Endodermal cell (in vitro differentiated cells): ENCODE measurements around the gene NPHP4. TPM values are rescaled to one million over a fixed set of nuclear protein-coding genes. Genes with fewer than 3 reads are reported as not detected.
A peak's percentile ranks its signal among the peaks of the same experiment; 100 is the strongest.

ENCODE experiments used
- DNase-seq: peaks from one replicate; pipeline ENCODE4 v3.0.0-alpha.2; 2017
- H3K27ac ChIP-seq: 2 replicates; pipeline ENCODE4 v1.5.1; 2013; ENCODE audit warnings: mild to moderate bottlenecking, low read depth, low read length, moderate library complexity
- H3K27me3 ChIP-seq: 2 replicates; pipeline ENCODE4 v1.6.1; 2013; ENCODE audit warnings: mild to moderate bottlenecking, low read length, moderate library complexity; ENCODE audit not compliant: insufficient read depth, control insufficient read depth, poor library complexity, severe bottlenecking
- H3K36me3 ChIP-seq: 2 replicates; pipeline ENCODE4 v1.7.0; 2013; ENCODE audit warnings: mild to moderate bottlenecking, low read length, moderate library complexity; ENCODE audit not compliant: control insufficient read depth, insufficient read depth
- H3K4me1 ChIP-seq: one replicate; pipeline ENCODE4 v1.7.0; 2013; ENCODE audit warnings: low read length; ENCODE audit not compliant: control insufficient read depth, insufficient read depth
- H3K4me3 ChIP-seq: 2 replicates; pipeline ENCODE4 v1.5.1; 2013; ENCODE audit warnings: mild to moderate bottlenecking, low read length, moderate library complexity
- H3K9ac ChIP-seq: 2 replicates; pipeline ENCODE4 v1.6.1; 2013; ENCODE audit warnings: mild to moderate bottlenecking, low read length, moderate library complexity; ENCODE audit not compliant: poor library complexity, severe bottlenecking; ENCODE audit errors: extremely low read depth
- H3K9me3 ChIP-seq: 2 replicates; pipeline ENCODE4 v1.6.1; 2013; ENCODE audit warnings: mild to moderate bottlenecking, low read length, moderate library complexity; ENCODE audit not compliant: control insufficient read depth
- H3K27ac Mint-ChIP-seq: 2 replicates; pipeline ENCODE4 v1.8.0; 2020; ENCODE audit warnings: mixed read lengths
- H3K27me3 Mint-ChIP-seq: 2 replicates; pipeline ENCODE4 v1.8.0; 2021; ENCODE audit warnings: mild to moderate bottlenecking, mixed read lengths; ENCODE audit not compliant: insufficient read depth
- H3K36me3 Mint-ChIP-seq: 2 replicates; pipeline ENCODE4 v1.8.0; 2020; ENCODE audit warnings: low read depth, mixed read lengths
- H3K4me1 Mint-ChIP-seq: 2 replicates; pipeline ENCODE4 v1.8.0; 2020; ENCODE audit warnings: mixed read lengths
- H3K4me3 Mint-ChIP-seq: 2 replicates; pipeline ENCODE4 v1.8.0; 2020; ENCODE audit warnings: mild to moderate bottlenecking, moderate library complexity, mixed read lengths
- H3K9me3 Mint-ChIP-seq: 2 replicates; pipeline ENCODE4 v1.8.0; 2020; ENCODE audit warnings: mild to moderate bottlenecking, mixed read lengths
- WGBS, 2 experiments: methylation state at CpG; one replicate each; pipeline versions ENCODE4 v1.1.5 to v1.1.7; 2013; ENCODE audit warnings: missing lambda C conversion rate in 2 of 2, mixed read lengths in 1 of 2; ENCODE audit not compliant: insufficient coverage in 1 of 2, insufficient read length in 1 of 2; 5-methylcytosine and 5-hydroxymethylcytosine counted together
- total RNA-seq, 2 donors: library from RNA; stranded (reverse); fragmentation: NEBNext Ultra II Directional in 1 of 2; extraction: Animal tissue kit (Norgen Biotek cat#: 25700) in 1 of 2; gene quantifications; 2 replicates in 1 of 2; 3 replicates in 1 of 2; pipeline ENCODE4 v1.2.1, GENCODE V29; 2021
- TF ChIP-seq, protein P1 (sequence below): fragments of 200-600 bp; sonication (generic); conservative IDR thresholded peaks from 2 replicates; pipeline ENCODE4 v1.5.0; 2021; ENCODE audit warnings: antibody characterized with exemption, mild to moderate bottlenecking

The NPHP4 gene
- total RNA-seq, 2 donors from 2014 or later: 19.1 to 25.4 TPM

DNA sequence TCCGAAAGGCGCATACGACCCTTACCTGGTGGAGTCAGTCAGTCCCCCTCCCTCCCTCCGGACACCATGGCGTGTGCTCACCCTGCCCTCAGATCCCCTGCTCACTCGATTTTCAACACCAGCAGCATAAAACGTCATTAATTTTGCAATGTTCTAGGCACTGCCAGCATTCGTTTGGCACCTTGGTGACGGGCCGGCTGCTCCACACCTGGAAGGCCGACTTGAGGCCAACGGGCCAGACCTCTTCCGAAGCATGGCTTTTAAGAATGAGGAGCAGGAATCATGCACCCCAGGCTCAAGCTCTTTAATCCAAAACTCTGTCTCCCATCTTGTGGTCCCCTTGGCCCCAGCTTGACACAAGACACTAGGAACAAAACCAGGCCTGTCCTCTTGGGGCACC, 33.1 kb downstream of the NPHP4 start:
- no peaks in the 10 kb centered on the region for H3K27me3 ChIP-seq
- no peaks in the 10 kb centered on the region for H3K9me3 ChIP-seq
- no peak overlapping the region for H3K27ac ChIP-seq
- no peak overlapping the region for H3K9ac ChIP-seq
- H3K4me1 ChIP-seq: no peaks in the 10 kb centered on the region
- H3K27ac Mint-ChIP-seq: peak overlapping the region; percentile 40
- H3K9me3 Mint-ChIP-seq: no peaks in the 10 kb centered on the region
- TF ChIP-seq, protein P1, sequence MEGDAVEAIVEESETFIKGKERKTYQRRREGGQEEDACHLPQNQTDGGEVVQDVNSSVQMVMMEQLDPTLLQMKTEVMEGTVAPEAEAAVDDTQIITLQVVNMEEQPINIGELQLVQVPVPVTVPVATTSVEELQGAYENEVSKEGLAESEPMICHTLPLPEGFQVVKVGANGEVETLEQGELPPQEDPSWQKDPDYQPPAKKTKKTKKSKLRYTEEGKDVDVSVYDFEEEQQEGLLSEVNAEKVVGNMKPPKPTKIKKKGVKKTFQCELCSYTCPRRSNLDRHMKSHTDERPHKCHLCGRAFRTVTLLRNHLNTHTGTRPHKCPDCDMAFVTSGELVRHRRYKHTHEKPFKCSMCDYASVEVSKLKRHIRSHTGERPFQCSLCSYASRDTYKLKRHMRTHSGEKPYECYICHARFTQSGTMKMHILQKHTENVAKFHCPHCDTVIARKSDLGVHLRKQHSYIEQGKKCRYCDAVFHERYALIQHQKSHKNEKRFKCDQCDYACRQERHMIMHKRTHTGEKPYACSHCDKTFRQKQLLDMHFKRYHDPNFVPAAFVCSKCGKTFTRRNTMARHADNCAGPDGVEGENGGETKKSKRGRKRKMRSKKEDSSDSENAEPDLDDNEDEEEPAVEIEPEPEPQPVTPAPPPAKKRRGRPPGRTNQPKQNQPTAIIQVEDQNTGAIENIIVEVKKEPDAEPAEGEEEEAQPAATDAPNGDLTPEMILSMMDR: no peak
- H3K4me3 Mint-ChIP-seq: no peak overlapping the region
- no peaks in the 10 kb centered on the region for H3K4me1 Mint-ChIP-seq
- 94 to 97% methylated on average over 13 of the region's 13 CpGs for WGBS, 2 experiments
- no peak overlapping the region for H3K4me3 ChIP-seq
- DNase-seq: no peak
- H3K36me3 ChIP-seq: peaks cover 4% of the 10 kb centered on the region
- H3K36me3 Mint-ChIP-seq: peaks cover 18% of the 10 kb centered on the region
- H3K27me3 Mint-ChIP-seq: no peaks in the 10 kb centered on the region

DNA sequence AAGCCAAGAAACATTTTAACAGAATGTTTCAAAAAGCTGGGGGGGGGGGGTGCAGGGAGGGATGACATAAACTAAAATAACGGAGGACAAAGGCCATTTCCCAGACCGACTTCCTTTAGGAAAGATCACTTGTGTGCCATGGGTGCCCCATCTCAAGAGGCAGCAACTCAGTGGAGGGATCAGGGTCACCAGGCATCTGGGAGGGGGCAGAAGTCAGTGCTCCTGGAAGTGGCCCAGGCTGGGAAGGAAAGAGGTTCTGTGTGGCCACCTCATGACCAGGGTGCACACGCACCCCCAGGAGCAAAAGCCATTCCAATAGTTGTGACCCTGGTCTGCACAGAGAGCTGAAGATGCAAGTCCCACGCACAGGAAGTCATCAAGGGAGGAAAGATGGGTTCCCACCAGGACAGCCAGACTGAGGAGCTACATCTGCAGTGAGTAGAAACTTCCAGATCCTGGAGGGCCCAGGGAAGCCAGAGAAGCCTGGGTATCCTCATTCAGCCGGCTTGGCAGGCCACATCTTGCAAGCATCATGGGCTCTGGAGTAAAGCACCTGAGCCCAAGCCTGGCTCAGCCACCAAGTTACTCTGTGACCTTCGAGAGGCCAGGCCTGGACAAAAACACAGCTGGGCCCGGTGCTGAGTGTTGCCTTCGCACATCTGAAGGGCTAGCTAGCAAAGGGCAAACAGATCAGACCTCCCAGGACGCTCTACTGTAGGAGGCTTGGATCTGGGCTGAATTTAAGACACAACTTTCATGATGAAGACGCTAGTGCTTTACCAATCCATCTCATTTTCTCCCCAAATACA, 36.0 kb downstream of the NPHP4 start:
- H3K9me3 ChIP-seq: no peaks in the 10 kb centered on the region
- TF ChIP-seq, protein P1: no peak
- H3K27me3 Mint-ChIP-seq: no peaks in the 10 kb centered on the region
- H3K9me3 Mint-ChIP-seq: no peaks in the 10 kb centered on the region
- no peak overlapping the region for H3K9ac ChIP-seq
- no peak overlapping the region for H3K27ac ChIP-seq
- H3K27ac Mint-ChIP-seq: no peak overlapping the region
- H3K4me3 Mint-ChIP-seq: no peak overlapping the region
- 91 to 97% methylated on average over 10 of the region's 10 CpGs for WGBS, 2 experiments
- peaks cover 27% of the 10 kb centered on the region for H3K36me3 Mint-ChIP-seq
- H3K4me3 ChIP-seq: no peak overlapping the region
- no peaks in the 10 kb centered on the region for H3K4me1 Mint-ChIP-seq
- H3K27me3 ChIP-seq: no peaks in the 10 kb centered on the region
- DNase-seq: no peak
- H3K4me1 ChIP-seq: no peaks in the 10 kb centered on the region
- H3K36me3 ChIP-seq: peaks cover 13% of the 10 kb centered on the region

DNA sequence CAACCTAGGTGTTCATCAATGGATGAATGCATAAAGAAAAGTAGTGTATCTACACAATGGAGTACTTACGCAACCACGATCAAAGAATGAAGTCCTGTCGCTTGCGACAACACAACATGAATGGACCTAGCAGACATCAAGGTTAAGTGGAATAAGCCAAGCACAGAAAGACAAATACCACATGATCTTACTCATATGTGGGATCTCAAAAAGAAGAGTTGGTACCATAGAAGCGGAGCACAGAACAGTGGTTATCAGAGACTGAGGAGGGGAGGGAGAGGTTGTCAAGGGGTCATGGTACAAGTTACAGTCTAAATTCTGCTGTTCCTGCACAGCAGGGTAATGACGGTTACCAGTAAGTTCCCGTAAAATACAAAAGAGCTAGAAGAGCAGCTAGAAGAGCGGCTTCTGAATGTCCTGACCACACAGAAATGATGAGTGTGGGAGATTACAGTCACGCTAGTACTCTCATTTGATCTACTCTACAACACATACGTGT, 36.7 kb downstream of the NPHP4 start:
- WGBS, 2 experiments: 90% methylated on average over 8 to 10 of the region's 10 CpGs
- Mint-ChIP-seq H3K4me1 (no peaks in the 10 kb centered on the region), H3K27me3 (no peaks in the 10 kb centered on the region), H3K27ac (no peak overlapping the region), H3K9me3 (no peaks in the 10 kb centered on the region), H3K36me3 (peaks cover 28% of the 10 kb centered on the region), H3K4me3 (no peak overlapping the region)
- H3K9ac ChIP-seq: no peak overlapping the region
- H3K4me1 ChIP-seq: no peaks in the 10 kb centered on the region
- H3K4me3 ChIP-seq: no peak overlapping the region
- no peaks in the 10 kb centered on the region for H3K27me3 ChIP-seq
- H3K27ac ChIP-seq: no peak overlapping the region
- peaks cover 13% of the 10 kb centered on the region for H3K36me3 ChIP-seq
- TF ChIP-seq, protein P1: no peak
- DNase-seq: no peak
- no peaks in the 10 kb centered on the region for H3K9me3 ChIP-seq
